ENCODE results near the gene ADPRM.
"Not testable (repeated sequence)": the region's sequence is repeated elsewhere in the genome, so short reads cannot be mapped to it uniquely, and the experiment has no call there.

The ADPRM gene

GRCh38 chr17:10699856-10700255 is 2.5 kb downstream of the ADPRM start:
- DNase-seq (ENCODE audit: low read depth) = no peak

DNA sequence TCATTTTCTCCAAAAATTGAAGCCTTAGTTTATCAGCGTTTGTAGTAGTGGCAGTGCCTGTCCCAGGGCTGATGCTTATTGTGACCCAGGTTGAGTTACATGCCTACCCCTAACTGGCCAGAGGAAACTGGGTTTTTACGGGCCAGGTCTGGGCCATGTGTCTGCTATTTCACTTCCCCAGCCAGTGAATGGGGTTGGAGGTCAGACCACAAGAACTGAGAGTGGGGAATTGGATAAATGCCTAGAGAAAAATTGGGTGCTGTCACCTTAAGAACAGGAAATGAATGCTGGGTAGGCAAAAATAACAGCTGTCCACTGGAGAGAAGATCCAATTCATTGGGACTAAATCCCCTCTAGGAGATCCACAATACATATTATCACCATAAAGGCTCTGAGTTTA is 5.2 kb downstream of the ADPRM start:
- no peak for DNase-seq (ENCODE audit: low read depth)

GRCh38 chr17:10705727-10706126 is 8.3 kb downstream of the ADPRM start:
- no peak for DNase-seq (ENCODE audit: low read depth)

DNA sequence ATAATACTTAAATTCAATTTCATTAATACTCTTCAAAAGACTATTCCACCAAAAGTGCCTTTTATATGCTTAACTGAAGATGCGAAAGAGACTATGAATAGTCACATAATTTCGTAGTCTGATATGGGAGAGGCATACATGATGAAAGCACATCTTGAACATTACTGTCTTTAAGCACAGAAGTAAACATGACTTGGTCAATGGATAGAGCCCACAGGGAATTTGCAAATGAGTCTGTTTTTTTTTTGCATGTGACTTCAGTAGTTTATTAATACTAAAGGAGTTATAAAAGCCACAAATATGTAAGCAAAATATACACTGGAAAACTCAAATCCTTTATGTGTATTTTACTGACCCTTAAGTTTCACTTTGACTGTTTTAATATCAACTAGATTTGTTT is 15.9 kb downstream of the ADPRM start:
- DNase-seq (ENCODE audit: low read depth) = no peak

DNA sequence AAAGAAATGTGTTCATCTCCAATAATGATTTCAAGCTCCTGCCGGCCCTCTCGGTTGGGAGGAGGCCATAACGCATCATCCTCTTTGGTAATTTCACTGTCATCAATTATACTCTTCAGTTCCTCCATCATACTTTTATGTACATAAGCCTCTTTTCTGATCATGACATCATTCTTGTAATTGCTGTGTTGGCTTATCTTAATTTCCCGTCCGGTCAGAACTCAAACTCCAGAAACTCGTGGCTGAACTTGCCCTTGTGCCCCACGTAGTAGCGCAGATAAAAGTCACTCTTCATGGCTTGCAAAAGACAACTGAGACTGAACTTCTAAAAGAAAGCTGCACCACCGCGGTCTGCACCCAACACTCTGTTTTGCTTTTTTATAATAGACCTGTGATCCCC is 18.8 kb downstream of the ADPRM start:
- DNase-seq (ENCODE audit: low read depth) = no peak

DNA sequence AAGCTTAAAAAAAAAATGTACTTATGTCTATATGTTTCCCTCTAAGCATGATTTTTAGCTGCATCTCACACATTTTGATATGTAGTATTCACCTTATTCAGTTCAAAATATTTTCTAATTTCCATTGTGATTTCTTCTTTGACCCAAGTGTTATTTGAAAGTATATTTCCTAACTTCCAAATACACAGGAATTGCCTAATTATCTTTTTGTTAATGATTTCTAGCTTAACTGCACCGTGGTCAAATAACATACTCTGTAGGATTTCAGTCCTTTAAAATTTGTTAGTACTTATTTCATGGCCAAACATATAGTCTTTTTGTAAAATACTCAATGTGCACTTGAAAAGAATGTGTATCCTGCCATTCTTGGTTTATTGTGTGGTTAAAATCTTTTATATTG is 21.2 kb downstream of the ADPRM start:
- no peak for DNase-seq (ENCODE audit: low read depth)

DNA sequence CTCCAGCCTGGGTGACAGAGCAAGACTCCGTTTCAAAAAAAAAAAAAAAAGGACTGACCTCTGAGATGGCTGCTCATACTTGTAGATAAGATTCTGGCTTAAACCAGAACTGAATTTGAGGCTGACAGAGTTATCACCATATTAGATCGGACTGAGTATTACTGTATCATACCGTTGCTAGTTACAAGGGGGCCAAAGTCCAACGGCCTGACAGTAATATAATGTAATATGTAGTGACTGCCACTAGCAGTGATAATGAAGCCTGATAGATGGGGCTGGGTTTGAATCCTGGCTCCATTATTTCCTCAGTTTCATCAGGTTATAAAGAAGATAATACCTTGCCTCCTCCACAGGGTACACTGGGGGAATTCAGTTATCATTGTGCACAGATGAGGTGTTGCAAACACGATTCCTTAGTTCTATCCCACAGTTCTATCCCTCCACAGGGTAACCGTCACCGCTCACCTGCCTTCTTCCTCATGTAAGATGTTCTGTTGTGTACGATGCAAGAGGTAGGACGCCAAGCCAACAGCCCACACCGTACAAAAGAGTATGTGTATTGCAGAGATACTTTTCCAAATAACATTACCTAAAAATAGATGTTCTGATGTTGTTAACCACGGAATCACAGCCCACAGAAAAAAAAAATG is 27.3 kb downstream of the ADPRM start:
- DNase-seq (ENCODE audit: low read depth) = no peak

GRCh38 chr17:10725262-10725661 is 27.9 kb downstream of the ADPRM start:
- no peak for DNase-seq (ENCODE audit: low read depth)

DNA sequence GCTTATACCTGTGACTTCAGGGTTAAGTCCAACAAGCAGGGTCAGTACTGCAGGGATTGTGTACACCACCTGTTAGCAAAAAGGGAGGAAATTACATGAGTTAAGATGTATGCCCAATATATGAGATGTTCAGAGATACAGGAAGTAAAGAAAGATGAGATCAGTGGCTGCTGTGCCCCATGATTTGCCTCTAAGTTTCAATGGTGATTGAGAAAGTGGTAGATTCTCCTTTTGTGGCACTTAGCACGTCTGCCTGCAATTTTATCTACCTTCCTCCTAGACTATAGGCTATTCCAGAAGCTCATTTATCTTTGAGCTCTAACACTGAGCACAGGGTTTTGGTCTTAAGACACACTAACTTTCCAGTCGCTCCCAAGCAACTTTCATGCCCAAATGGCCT is 28.8 kb downstream of the ADPRM start:
- DNase-seq (ENCODE audit: low read depth) = no peak

DNA sequence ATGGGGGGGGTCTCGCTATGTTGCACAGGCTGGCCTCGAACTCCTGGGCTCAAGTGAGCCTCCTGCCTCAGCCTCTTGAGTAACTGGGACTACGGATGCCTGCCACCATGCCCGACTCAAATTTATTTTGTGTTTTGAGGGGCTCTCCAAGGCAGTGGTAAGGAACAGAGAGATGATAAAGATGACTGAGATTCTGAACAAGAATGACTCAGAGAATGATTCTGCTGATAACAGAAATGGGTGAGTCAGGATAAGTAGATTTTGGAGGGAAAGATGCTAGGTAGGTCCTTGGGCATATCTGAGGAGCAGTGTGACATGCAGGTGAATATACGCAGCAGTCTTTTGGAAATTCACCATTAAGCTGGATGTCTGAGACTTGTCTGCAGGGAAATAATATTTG is 29.8 kb downstream of the ADPRM start:
- no peak for DNase-seq (ENCODE audit: low read depth)

GRCh38 chr17:10728331-10728892 is 31.0 kb downstream of the ADPRM start:
- DNase-seq (ENCODE audit: low read depth) = no peak

DNA sequence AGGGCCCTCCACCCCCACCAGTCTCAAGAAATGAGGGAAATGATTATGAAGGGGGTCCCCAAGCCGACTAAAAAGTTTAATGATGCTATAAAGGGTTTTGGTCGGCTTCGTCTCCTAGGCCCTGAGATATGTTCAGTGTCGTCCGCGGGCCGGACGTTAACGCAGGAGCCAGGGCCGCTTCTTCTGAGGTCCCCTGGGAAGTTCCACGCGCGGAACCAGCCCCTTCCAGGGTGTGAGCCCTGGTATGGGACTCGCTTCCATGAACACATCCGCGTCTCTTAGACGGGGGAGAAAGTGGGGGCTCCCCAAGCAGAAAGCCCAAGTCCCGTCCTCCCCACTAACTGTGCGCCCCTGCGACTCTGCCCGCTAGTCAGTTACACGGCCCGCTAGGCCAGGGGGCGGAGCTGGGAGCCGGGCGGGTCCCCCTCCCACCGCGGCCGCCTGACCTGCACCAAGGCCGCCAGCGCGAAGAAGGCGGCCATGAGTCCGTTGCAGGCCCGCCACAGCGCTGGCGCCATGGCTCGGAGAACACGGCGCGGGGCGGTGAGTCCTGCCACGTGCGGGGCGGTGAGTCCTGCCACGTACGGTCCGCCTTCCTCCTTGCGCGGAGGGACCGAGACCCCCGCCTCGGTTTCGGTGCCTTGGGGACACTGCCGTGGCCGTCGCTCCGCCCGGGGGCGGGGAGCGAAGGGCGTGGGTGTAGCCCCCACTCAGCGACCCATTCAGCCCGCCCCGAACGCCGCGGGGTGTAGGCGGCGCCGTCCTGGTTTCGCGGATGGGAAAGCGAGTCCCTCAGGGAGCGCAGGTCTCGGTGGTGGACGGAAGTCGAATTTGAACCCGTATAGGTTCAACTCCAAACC is 32.2 kb downstream of the ADPRM start, which contains the start of gene TMEM220:
Gene TMEM220, minus strand, starts transcription at position 690 of the 860 bp plus-strand sequence. Its CDS starts 172 bp downstream, at position 518.
- DNase-seq (ENCODE audit: low read depth) = no peak

GRCh38 chr17:10730247-10730646 is 32.9 kb downstream of the ADPRM start:
- not testable (repeated sequence) for DNase-seq (ENCODE audit: low read depth)

DNA sequence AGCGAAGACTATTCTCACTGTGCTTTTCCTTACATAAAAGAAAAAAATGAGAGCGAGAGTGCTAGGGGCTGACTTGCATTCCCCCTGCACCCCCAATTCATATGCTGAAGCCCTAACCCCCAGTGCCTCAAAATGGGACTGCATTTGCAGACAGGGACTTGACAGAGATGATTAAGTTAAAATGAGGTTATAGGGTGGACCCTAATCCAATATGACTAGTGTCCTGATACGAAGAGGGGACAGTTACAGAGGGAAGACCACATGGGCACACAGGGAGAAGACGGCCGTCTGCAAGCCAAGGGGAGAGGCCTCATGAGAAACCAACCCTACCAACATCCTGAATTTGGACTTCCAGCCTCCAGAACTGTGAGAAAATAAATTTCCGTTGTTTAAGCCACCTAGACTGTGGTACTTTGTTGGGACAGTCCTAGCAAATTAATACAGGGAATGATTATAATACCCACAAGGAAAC is 34.0 kb downstream of the ADPRM start:
- no peak for DNase-seq (ENCODE audit: low read depth)

DNA sequence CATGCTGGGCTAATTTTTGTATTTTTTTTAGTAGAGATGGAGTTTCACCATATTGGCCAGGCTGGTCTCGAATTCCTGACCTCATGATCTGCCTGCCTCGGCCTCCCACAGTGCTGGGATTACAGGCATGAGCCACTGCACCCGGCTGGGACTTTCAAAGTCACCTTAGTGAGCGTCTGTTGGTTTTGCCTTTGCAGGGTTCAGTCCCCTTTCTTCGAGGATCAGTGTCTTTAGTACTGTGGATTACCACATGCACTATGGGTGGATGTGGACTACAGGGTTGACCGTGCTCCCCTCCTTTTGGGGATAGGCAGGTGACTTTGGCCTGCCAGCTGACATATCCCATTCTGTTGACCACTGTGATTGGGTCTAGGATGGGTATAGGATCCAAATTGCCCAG is 34.7 kb downstream of the ADPRM start:
- not testable (repeated sequence) for DNase-seq (ENCODE audit: low read depth)

GRCh38 chr17:10733666-10734065 is 36.3 kb downstream of the ADPRM start:
- DNase-seq (ENCODE audit: low read depth) = no peak

DNA sequence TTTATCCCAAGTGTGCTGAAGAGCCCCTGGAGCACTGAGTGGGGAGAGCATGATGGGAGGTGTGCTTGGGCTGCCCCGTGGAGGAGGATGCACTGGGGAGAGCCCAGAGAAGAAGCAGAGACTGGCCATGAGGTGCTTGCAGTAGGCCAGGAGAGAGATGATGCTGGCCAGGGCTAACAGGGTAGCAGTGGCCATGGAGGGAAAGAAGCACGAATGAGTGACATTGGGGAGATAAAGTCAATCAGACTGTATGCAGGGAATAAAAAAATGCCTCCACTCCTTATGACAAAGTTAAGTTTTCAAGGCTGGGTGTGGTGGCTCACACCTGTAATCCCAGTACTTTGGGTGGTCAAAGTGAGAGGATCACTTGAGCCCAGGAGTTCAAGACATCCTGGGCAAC is 37.9 kb downstream of the ADPRM start:
- DNase-seq (ENCODE audit: low read depth) = no peak

- no peak for DNase-seq (ENCODE audit: low read depth)
These were observed 38.4 kb downstream of the ADPRM start for GRCh38 chr17:10735821-10736220.

- no peak for DNase-seq (ENCODE audit: low read depth)
These were observed 39.8 kb downstream of the ADPRM start for GRCh38 chr17:10737168-10737622.

DNA sequence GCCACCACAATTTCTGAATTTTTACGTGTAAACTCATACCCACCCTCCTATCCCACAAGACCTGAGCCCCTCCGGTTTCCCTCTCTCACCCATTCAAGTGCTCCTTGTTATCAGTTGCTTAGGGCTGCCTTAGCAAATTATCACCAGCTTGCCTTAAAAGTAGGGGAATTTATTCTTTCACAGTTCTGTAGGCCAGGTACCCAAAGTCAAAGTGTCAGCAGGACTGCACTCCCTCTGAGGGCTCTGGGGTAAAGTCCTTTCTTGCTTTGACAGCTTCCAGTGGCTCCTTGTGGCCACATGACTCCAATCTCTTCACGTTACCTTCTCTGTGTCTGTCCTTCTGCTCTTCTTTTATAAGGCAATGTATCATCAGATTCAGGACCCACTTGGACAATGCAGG is 40.3 kb downstream of the ADPRM start:
- no peak for DNase-seq (ENCODE audit: low read depth)

- DNase-seq (ENCODE audit: low read depth) = no peak
These were observed 41.3 kb downstream of the ADPRM start for GRCh38 chr17:10738521-10739258.

GRCh38 chr17:10739386-10739785 is 42.0 kb downstream of the ADPRM start:
- no peak for DNase-seq (ENCODE audit: low read depth)
